ENCODE results near the gene CLCNKA.

GRCh38 chr1:16028237-16029002, 6.6 kb downstream of the CLCNKA start:
- TF ChIP-seq, protein P1, sequence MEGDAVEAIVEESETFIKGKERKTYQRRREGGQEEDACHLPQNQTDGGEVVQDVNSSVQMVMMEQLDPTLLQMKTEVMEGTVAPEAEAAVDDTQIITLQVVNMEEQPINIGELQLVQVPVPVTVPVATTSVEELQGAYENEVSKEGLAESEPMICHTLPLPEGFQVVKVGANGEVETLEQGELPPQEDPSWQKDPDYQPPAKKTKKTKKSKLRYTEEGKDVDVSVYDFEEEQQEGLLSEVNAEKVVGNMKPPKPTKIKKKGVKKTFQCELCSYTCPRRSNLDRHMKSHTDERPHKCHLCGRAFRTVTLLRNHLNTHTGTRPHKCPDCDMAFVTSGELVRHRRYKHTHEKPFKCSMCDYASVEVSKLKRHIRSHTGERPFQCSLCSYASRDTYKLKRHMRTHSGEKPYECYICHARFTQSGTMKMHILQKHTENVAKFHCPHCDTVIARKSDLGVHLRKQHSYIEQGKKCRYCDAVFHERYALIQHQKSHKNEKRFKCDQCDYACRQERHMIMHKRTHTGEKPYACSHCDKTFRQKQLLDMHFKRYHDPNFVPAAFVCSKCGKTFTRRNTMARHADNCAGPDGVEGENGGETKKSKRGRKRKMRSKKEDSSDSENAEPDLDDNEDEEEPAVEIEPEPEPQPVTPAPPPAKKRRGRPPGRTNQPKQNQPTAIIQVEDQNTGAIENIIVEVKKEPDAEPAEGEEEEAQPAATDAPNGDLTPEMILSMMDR (IDR thresholded peaks at IDR 0.05) = no peak
- no peak for TF ChIP-seq POLR2A (IDR thresholded peaks at IDR 0.05)

Data from adrenal gland (tissue), 5 donors.